Aorta (tissue), 5 donors: ENCODE data around the gene SLC4A3. TPM values are rescaled to one million over a fixed set of nuclear protein-coding genes. Genes with fewer than 3 reads are reported as not detected.
"Not testable (repeated sequence)": the region's sequence is repeated elsewhere in the genome, so short reads cannot be mapped to it uniquely, and the experiment has no call there.

Experiments
- ATAC-seq: fragments of 200-7000 bp; cut with Tn5 transposase; one replicate; pipeline ENCODE4 v1.9.1; 2022; ENCODE audit warnings: moderate library complexity; ENCODE audit not compliant: low FRiP score
- DNase-seq, 2 donors: peaks; one replicate each; pipeline ENCODE4 v3.0.0-alpha.2; 2020
- H3K27ac ChIP-seq, 2 donors: one replicate each; pipeline ENCODE4 v1.5.1; 2013; ENCODE audit warnings: low read length in 2 of 2, mild to moderate bottlenecking in 2 of 2, moderate library complexity in 2 of 2, control low read depth in 1 of 2, inconsistent platforms in 1 of 2, low read depth in 1 of 2
- H3K27me3 ChIP-seq, 2 donors: one replicate each; pipeline ENCODE4 v1.6.1; 2013; ENCODE audit warnings: control low read depth in 1 of 2, low read length in 1 of 2, mild to moderate bottlenecking in 1 of 2, moderate library complexity in 1 of 2; ENCODE audit not compliant: insufficient read depth in 2 of 2, control insufficient read depth in 1 of 2
- H3K36me3 ChIP-seq, 2 donors: one replicate each; pipeline ENCODE4 v1.6.1; 2013; ENCODE audit warnings: control low read depth in 1 of 2, low read length in 1 of 2, mild to moderate bottlenecking in 1 of 2; ENCODE audit not compliant: insufficient read depth in 2 of 2, control insufficient read depth in 1 of 2
- H3K4me1 ChIP-seq, 2 donors: one replicate each; pipeline ENCODE4 v1.6.1; 2013; ENCODE audit warnings: low read length in 2 of 2, control low read depth in 1 of 2, mild to moderate bottlenecking in 1 of 2, moderate library complexity in 1 of 2; ENCODE audit not compliant: insufficient read depth in 2 of 2, control insufficient read depth in 1 of 2
- H3K4me3 ChIP-seq, 2 donors: one replicate each; pipeline ENCODE4 v1.5.1; 2013; ENCODE audit warnings: low read length in 2 of 2, control low read depth in 1 of 2, mild to moderate bottlenecking in 1 of 2
- H3K9me3 ChIP-seq: one replicate; pipeline ENCODE4 v1.6.1; 2013; ENCODE audit warnings: mild to moderate bottlenecking, low read length; ENCODE audit not compliant: control insufficient read depth
- WGBS, 2 donors: extraction: QIAGEN DNeasy Blood & Tissue Kit; methylation state at CpG; one replicate each; pipeline ENCODE4 v1.1.7; 2013; 5-methylcytosine and 5-hydroxymethylcytosine counted together
- intact Hi-C, 2 donors: fragments of 100-400 bp; cut with DNase I; formaldehyde crosslinking; loops; one replicate each; pipeline versions ENCODE4 v1.14.2 to v1.15.0; 2022
- polyA plus RNA-seq, 2 donors: library from polyadenylated mRNA; stranded (reverse); fragments of 200-250 nt; gene quantifications; one replicate each; pipeline ENCODE4 v1.2.3, GENCODE V29; 2013
- total RNA-seq, 2 donors: library from RNA; stranded (reverse); fragmentation: NEBNext Ultra II Directional; extraction: Animal tissue kit (Norgen Biotek cat#: 25700); gene quantifications; one replicate each; pipeline ENCODE4 v1.2.1, GENCODE V29; 2021
- donor health status: healthy with polysubstance abuse.
- donor health status: Bipolar disorder and iron deficiency.
- donor health status: DM: no; HTN: no; CAD: no.
- donor health status: DM: no; HTN: no; CAD: no.
- donor health status: DM: yes; HTN: yes; CAD: no.

Gene SLC4A3
- total and polyA plus RNA-seq, 4 donors: 2.0 to 5.4 (median 3.0) TPM

DNA sequence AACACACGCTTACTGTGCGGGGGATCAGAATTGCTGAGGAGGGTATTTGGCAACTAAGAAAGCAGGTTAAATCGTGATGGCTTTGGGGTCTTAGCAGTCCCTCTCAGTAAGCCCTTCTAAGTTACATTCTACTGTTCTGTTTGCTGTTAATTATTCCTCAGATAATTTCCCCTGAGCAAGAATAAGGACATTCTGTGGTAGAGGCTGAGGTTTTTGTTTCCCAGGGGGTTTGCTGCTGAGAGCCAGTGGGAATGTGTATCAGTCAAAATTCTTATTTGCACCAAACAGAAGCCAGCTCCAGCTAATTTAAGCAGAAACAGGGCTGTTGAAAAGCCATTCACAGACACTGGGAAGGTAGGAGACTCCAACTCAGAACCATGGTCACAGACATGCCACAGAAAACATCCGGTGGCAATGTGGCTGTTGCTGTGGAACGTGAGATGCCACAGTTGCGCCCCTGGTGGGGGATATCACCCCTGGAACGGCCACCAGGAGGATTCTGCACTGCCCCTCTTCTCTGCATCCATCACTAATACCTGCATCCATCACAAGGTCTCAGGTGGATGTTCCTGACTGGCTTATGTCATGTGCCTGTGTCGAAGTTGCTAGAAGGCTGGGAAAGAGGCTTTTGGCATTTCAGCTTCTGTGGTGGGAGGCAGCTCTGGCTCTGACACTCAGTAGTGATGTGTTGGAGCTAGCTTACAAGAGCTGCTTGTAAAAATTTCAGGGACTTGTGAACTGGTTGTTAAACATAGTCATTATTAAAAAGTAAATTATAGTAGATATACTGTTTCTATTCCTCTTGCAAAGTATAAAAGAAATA is 23.2 kb downstream of the SLC4A3 start:
- intact Hi-C loops: no loop called here
- 61 to 69% methylated on average over 8 of the region's 8 CpGs for WGBS, 2 donors
- peaks cover 1% of the 10 kb centered on the region for H3K9me3 ChIP-seq
- no peaks in the 10 kb centered on the region for H3K27me3 ChIP-seq
- H3K4me1 ChIP-seq: no peaks in the 10 kb centered on the region
- no peaks in the 10 kb centered on the region for H3K36me3 ChIP-seq
- ATAC-seq: no peak
- no peak overlapping the region for H3K4me3 ChIP-seq
- no peak overlapping the region for H3K27ac ChIP-seq
- DNase-seq: no peak

DNA sequence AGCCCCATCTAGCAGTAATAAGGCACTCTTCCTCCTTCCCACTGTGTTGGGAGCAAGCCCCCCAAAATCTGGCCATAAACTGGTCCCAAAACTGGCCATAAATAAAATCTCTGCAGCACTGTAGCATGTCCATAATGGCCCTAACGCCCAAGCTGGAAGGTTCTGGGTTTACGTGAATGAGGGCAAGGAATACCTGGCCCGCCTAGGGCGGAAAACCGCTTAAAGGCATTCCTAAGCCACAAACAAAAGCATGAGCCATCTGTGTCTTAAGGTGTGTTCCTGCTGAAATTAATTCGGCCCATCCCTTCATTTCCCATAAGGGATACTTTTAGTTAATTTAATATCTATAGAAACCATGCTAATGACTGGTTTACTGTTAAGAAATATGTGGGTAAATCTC is 24.2 kb downstream of the SLC4A3 start:
- intact Hi-C loops, H3K4me1 ChIP-seq, H3K4me3 ChIP-seq, ATAC-seq, H3K27ac ChIP-seq, H3K27me3 ChIP-seq, DNase-seq, H3K9me3 ChIP-seq, H3K36me3 ChIP-seq: not testable (repeated sequence)
- 78 to 80% methylated on average over 6 of the region's 6 CpGs for WGBS, 2 donors

DNA sequence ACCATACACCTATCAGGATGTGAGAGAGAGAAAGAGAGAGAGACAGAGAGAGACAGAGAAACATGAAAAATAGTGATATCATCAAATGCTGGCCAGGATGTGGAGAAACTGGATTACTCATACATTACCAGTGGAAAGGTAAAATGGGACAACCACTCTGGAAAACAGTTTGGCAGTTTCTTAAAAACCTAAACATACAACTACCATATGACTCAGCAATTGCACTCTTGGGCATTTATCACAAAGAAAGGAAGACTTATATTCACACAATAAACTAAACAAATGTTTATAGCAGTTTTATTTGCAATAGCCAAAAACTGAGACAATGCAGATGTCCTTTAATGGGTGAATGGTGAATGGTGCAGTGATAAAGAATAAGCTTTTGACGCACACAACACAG is 29.1 kb downstream of the SLC4A3 start:
- no peak for ATAC-seq
- Histone ChIP-seq H3K36me3 (no peaks in the 10 kb centered on the region), H3K4me3 (no peak overlapping the region), H3K4me1 (peaks cover 0 to 3% of the 10 kb centered on the region in 2 donors), H3K9me3 (peaks cover 2% of the 10 kb centered on the region), H3K27ac (no peak overlapping the region), H3K27me3 (no peaks in the 10 kb centered on the region)
- intact Hi-C loops: no loop called here
- 92 to 93% methylated on average over 1 of the region's 1 CpG for WGBS, 2 donors
- DNase-seq: no peak

DNA sequence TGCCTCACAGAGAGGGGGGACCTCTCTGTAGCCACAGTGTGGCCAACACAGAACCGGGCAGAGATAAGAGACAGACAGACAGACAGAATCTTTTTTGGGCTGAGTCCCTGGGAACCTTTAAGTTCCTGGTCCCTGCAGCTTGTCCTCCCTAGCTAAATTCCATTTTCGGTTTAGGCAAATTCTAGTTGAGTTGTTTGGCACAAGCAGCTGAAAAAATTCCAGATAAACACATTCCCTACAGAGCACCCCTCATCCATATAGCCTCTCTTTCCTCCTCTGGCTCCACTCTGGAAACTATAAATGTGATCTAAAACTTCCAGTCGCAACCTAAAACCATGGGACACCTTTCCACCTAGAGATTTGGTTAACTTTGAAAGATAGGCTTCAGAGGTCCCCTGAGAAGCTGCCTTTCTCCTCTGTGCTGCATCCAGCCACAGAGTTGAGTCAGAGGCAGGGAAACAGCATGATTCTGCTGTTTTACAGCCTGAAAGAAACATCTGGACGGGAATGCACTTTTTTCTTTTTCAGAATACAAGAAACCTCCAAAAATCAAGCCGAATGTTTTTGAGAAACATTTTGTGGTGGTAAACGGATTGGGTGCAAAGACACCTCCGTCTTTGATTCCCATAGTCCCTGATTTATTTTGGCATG is 30.9 kb downstream of the SLC4A3 start:
- Histone ChIP-seq H3K27me3 (no peaks in the 10 kb centered on the region), H3K9me3 (peaks cover 3% of the 10 kb centered on the region), H3K4me1 (peaks cover 0 to 3% of the 10 kb centered on the region in 2 donors), H3K36me3 (no peaks in the 10 kb centered on the region), H3K27ac (peak overlapping the region in 1 of 2 donors; percentile 80), H3K4me3 (no peak overlapping the region)
- intact Hi-C loops: no loop called here
- 38 to 45% methylated on average over 7 of the region's 7 CpGs for WGBS, 2 donors
- ATAC-seq: peak; percentile 59
- no peak for DNase-seq

DNA sequence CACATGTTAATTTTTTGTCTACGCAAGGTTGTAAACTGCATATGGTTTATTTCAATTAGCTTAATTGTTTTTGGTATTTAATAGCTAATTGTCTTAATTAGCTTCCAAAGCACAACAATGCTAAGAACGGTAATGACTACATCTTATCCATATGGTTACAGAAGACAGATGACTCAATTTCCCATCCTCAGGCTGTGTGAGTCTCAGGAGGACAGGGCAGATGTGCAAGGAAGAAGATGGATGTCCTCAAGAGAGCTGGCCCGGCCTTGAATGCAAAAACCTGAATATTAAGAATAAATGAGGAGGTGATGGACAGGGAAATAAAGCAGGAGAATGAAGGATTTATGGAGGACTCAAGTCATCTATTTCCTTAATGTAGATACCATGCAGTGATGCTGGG is 31.4 kb downstream of the SLC4A3 start:
- Histone ChIP-seq H3K36me3 (no peaks in the 10 kb centered on the region), H3K4me1 (peaks cover 0 to 3% of the 10 kb centered on the region in 2 donors), H3K4me3 (no peak overlapping the region), H3K9me3 (peaks cover 3% of the 10 kb centered on the region), H3K27ac (no peak overlapping the region), H3K27me3 (no peaks in the 10 kb centered on the region)
- WGBS, 2 donors: 80 to 87% methylated on average over 3 of the region's 3 CpGs
- DNase-seq: no peak
- intact Hi-C loops: no loop called here
- no peak for ATAC-seq

DNA sequence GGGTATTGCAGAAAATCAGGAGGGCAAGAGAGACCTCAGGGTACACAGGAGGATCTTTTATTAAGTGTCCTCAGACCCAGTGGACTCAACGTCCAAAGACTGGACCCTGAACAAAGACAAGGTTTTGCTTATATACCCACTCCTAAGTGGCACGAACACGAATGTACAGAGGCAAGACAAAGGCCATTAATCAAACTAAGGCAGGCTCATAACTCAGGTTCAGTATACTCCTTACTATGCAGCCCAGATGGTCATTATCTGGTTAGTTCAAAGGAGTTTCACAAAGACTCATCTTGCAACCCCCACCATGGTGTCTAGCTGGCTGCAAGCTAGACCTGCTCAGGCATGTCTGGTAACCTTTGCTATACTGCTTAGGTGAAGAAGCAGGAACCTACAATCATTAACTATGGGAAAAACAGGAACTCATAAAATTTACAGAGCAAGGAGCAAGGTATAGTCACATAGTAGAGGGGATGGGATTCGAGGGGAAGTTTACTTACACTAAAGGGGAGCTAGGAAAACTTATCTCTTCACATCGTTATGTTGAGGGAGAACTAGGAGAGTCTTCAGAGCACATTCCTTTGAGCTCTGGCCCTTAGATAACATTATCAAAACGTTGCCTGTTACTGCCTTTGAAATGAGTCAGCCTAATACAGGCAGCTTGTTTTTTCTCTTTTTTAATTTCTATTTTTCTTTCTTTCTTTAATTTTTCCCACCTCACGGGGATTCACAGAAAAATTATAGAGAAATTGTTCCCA is 33.9 kb downstream of the SLC4A3 start:
- H3K4me3 ChIP-seq: no peak overlapping the region
- peaks cover 3% of the 10 kb centered on the region for H3K9me3 ChIP-seq
- WGBS, 2 donors: 54 to 58% methylated on average over 7 of the region's 7 CpGs
- no peaks in the 10 kb centered on the region for H3K36me3 ChIP-seq
- H3K4me1 ChIP-seq: peaks cover 0 to 3% of the 10 kb centered on the region in 2 donors
- intact Hi-C loops: no loop called here
- H3K27me3 ChIP-seq: no peaks in the 10 kb centered on the region
- no peak overlapping the region for H3K27ac ChIP-seq
- ATAC-seq: no peak
- no peak for DNase-seq

DNA sequence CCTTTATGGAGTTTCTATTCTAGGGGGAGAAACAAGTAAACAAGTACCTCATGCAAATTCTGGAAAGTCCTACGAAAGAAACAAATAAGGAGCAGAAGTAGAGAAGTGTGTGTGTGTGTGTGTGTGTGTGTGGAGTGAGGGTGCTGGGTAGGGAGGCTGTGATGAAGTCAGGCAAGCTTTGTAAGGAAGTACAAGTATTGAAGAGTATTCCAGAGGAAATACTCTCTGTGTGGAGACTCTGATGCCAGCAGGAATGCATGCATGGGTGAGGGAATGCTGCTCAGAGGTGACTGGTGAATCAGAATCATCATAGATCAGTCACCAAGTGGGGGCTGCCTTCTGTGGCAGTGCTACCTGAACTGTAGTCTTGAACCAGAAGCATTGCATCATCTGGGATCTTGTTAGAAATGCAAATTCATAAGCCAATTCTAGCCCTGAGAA is 34.5 kb downstream of the SLC4A3 start:
- Histone ChIP-seq H3K9me3 (peaks cover 3% of the 10 kb centered on the region), H3K27me3 (no peaks in the 10 kb centered on the region), H3K27ac (no peak overlapping the region), H3K4me1 (peaks cover 0 to 3% of the 10 kb centered on the region in 2 donors), H3K36me3 (no peaks in the 10 kb centered on the region), H3K4me3 (no peak overlapping the region)
- DNase-seq (no peak), ATAC-seq (no peak)
- 91 to 94% methylated on average over 1 of the region's 1 CpG for WGBS, 2 donors
- intact Hi-C loops: no loop called here

DNA sequence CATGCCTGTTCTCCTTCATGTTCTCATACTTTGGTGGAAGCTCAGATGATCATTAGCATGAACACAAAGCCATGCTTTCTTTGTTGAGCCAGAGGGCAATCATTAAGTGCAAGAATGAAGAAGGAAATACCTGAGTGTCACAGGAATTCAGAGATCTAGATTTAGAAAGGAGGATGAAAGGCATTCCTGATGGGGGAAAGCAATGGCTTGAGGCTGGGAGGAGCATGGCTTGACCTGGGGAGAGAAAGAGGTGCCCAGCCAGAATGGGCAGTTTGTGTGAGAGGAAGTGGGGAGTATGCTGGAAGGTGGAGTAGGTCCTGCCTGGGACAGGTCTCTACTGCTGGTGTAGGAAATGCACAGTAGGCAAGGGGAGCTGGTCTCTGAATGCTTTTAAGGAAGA is 35.1 kb downstream of the SLC4A3 start:
- Histone ChIP-seq H3K4me3 (no peak overlapping the region), H3K9me3 (peaks cover 3% of the 10 kb centered on the region), H3K4me1 (peaks cover 0 to 3% of the 10 kb centered on the region in 2 donors), H3K27ac (no peak overlapping the region), H3K27me3 (no peaks in the 10 kb centered on the region), H3K36me3 (no peaks in the 10 kb centered on the region)
- DNase-seq: no peak
- ATAC-seq: no peak
- intact Hi-C loops: no loop called here
